Stromal cell of bone marrow (primary cell): ENCODE results near the gene VPS13D.
"Not testable (repeated sequence)": the region's sequence is repeated elsewhere in the genome, so short reads cannot be mapped to it uniquely, and the experiment has no call there.

ENCODE experiments used
- DNase-seq: peaks from one replicate; pipeline ENCODE4 v3.0.0-alpha.2; 2012; ENCODE audit warnings: low read depth

VPS13D gene

GRCh38 chr1:12515234-12515633 is 285.4 kb downstream of the VPS13D start:
- DNase-seq: no peak

GRCh38 chr1:12516741-12517140 is 286.9 kb downstream of the VPS13D start:
- no peak for DNase-seq

- DNase-seq: no peak
Measured at GRCh38 chr1:12518931-12519692, 289.3 kb downstream of the VPS13D start.

GRCh38 chr1:12519693-12520364 is 290.0 kb downstream of the VPS13D start:
- DNase-seq: no peak

GRCh38 chr1:12521096-12521495 is 291.3 kb downstream of the VPS13D start:
- DNase-seq: no peak

- DNase-seq: not testable (repeated sequence)
Measured at GRCh38 chr1:12522780-12523179, 292.9 kb downstream of the VPS13D start.

- DNase-seq: no peak
Measured at GRCh38 chr1:12524266-12524665, 294.4 kb downstream of the VPS13D start.

GRCh38 chr1:12525311-12526181 is 295.7 kb downstream of the VPS13D start:
- DNase-seq: no peak

GRCh38 chr1:12527564-12527963 is 297.7 kb downstream of the VPS13D start:
- DNase-seq: no peak

- no peak for DNase-seq
Measured at GRCh38 chr1:12528021-12528852, 298.4 kb downstream of the VPS13D start.

- no peak for DNase-seq
Measured at GRCh38 chr1:12529640-12530174, 299.9 kb downstream of the VPS13D start.

- DNase-seq: no peak
Measured at GRCh38 chr1:12530462-12531178, 300.8 kb downstream of the VPS13D start.

- DNase-seq: no peak
Measured at GRCh38 chr1:12531179-12531499, 301.3 kb downstream of the VPS13D start.

GRCh38 chr1:12532405-12533315 is 302.8 kb downstream of the VPS13D start:
- no peak for DNase-seq

GRCh38 chr1:12536023-12536639 is 306.3 kb downstream of the VPS13D start:
- DNase-seq: no peak

GRCh38 chr1:12537294-12537693 is 307.5 kb downstream of the VPS13D start:
- no peak for DNase-seq

GRCh38 chr1:12537906-12538461 is 308.2 kb downstream of the VPS13D start:
- DNase-seq: no peak

GRCh38 chr1:12538536-12538935 is 308.7 kb downstream of the VPS13D start:
- DNase-seq: not testable (repeated sequence)

- no peak for DNase-seq
Measured at GRCh38 chr1:12539320-12539704, 309.5 kb downstream of the VPS13D start.
